GM23338 (cell line): ENCODE results near the gene HSPG2. TPM values are rescaled to one million over a fixed set of nuclear protein-coding genes. Genes with fewer than 3 reads are reported as not detected.

ENCODE experiments used
- ATAC-seq: fragments of 200-7000 bp; cut with Tn5 transposase; 3 replicates; pipeline ENCODE4 v1.9.1; 2020
- DNase-seq: peaks from one replicate; pipeline ENCODE4 v3.0.0-alpha.2; 2015; ENCODE audit warnings: low spot score
- H2AFZ ChIP-seq: fragments of 200-600 bp; sonication (generic); 2 replicates; pipeline ENCODE4 v1.8.0; 2016; ENCODE audit warnings: antibody characterized with exemption, mild to moderate bottlenecking, moderate library complexity
- H3F3A ChIP-seq: fragments of 200-600 bp; sonication (generic); replicated peaks from 2 replicates; pipeline ENCODE4 v1.8.0; 2017; ENCODE audit warnings: antibody characterized with exemption, mixed run types, low read depth
- H3K27ac ChIP-seq: fragments of 200-600 bp; sonication (generic); 2 replicates; pipeline ENCODE4 v1.6.1; 2016; ENCODE audit warnings: low read depth
- H3K27me3 ChIP-seq: fragments of 200-600 bp; sonication (generic); 2 replicates; pipeline ENCODE4 v1.8.0; 2016; ENCODE audit warnings: mild to moderate bottlenecking, mixed run types, moderate library complexity; ENCODE audit not compliant: insufficient read depth
- H3K36me3 ChIP-seq: fragments of 200-600 bp; sonication (generic); 2 replicates; pipeline ENCODE4 v1.8.0; 2016; ENCODE audit warnings: mild to moderate bottlenecking; ENCODE audit not compliant: insufficient read depth
- H3K4me1 ChIP-seq: fragments of 200-600 bp; sonication (generic); 2 replicates; pipeline ENCODE4 v1.8.0; 2016; ENCODE audit warnings: mild to moderate bottlenecking, moderate library complexity; ENCODE audit not compliant: insufficient read depth
- H3K4me2 ChIP-seq: fragments of 200-600 bp; sonication (generic); 2 replicates; pipeline ENCODE4 v1.7.1; 2017; ENCODE audit warnings: mixed run types
- H3K4me3 ChIP-seq: fragments of 200-600 bp; sonication (generic); 2 replicates; pipeline ENCODE4 v1.6.1; 2016; ENCODE audit warnings: mixed run types
- H3K79me2 ChIP-seq: fragments of 200-600 bp; sonication (generic); replicated peaks from 2 replicates; pipeline ENCODE4 v1.8.0; 2017; ENCODE audit warnings: mild to moderate bottlenecking; ENCODE audit not compliant: insufficient read depth
- H3K9me2 ChIP-seq: fragments of 200-600 bp; sonication (generic); 2 replicates; pipeline ENCODE4 v1.8.0; 2017; ENCODE audit not compliant: insufficient read depth
- H4K20me1 ChIP-seq: fragments of 200-600 bp; sonication (generic); replicated peaks from 2 replicates; pipeline ENCODE4 v1.8.0; 2017; ENCODE audit warnings: mild to moderate bottlenecking; ENCODE audit not compliant: insufficient read depth
- H3K27ac Mint-ChIP-seq: 2 replicates; pipeline ENCODE4 v1.8.0; 2020; ENCODE audit warnings: inconsistent platforms, mild to moderate bottlenecking, moderate library complexity, mixed read lengths
- H3K27me3 Mint-ChIP-seq: 3 replicates; pipeline ENCODE4 v1.8.0; 2022; ENCODE audit warnings: low read depth, mild to moderate bottlenecking, moderate library complexity, mixed read lengths, inconsistent platforms; ENCODE audit not compliant: insufficient read depth, poor library complexity
- H3K36me3 Mint-ChIP-seq: 3 replicates; pipeline ENCODE4 v1.8.0; 2021; ENCODE audit warnings: low read depth, mild to moderate bottlenecking, inconsistent platforms, moderate library complexity, mixed read lengths
- H3K4me1 Mint-ChIP-seq: 3 replicates; pipeline ENCODE4 v1.8.0; 2020; ENCODE audit warnings: mild to moderate bottlenecking, inconsistent platforms, mixed read lengths
- H3K4me3 Mint-ChIP-seq: 3 replicates; pipeline ENCODE4 v1.8.0; 2021; ENCODE audit warnings: moderate library complexity, mild to moderate bottlenecking, inconsistent platforms, mixed read lengths
- H3K9me3 Mint-ChIP-seq: 3 replicates; pipeline ENCODE4 v1.8.0; 2020; ENCODE audit warnings: moderate library complexity, mild to moderate bottlenecking, inconsistent platforms, mixed read lengths
- CREB1 ChIP-seq: fragments of 250-450 bp; sonication (Bioruptor Pico); IDR thresholded peaks from 2 replicates; pipeline ENCODE4 v1.5.0; 2020; ENCODE audit warnings: low read depth, mild to moderate bottlenecking, moderate library complexity
- EZH2 ChIP-seq: fragments of 200-600 bp; sonication (generic); IDR thresholded peaks from one replicate; pipeline ENCODE4 v1.8.0; 2017; ENCODE audit warnings: antibody characterized with exemption, mild to moderate bottlenecking, low read depth; ENCODE audit not compliant: unreplicated experiment
- EZH2phosphoT487 ChIP-seq: fragments of 200-600 bp; sonication (generic); IDR thresholded peaks from one replicate; pipeline ENCODE4 v1.8.1; 2018; ENCODE audit warnings: antibody characterized with exemption; ENCODE audit not compliant: unreplicated experiment
- JUNB ChIP-seq: IDR thresholded peaks from one replicate; pipeline ENCODE4 v1.6.1; 2016; ENCODE audit warnings: antibody characterized with exemption; ENCODE audit not compliant: unreplicated experiment
- NANOG ChIP-seq: IDR thresholded peaks from 2 replicates; pipeline ENCODE4 v1.6.1; 2016; ENCODE audit warnings: antibody characterized with exemption, borderline replicate concordance
- POLR2AphosphoS5 ChIP-seq: IDR thresholded peaks from 2 replicates; pipeline ENCODE4 v1.6.1; 2016; ENCODE audit warnings: antibody characterized with exemption, low read depth
- STAT1 ChIP-seq: IDR thresholded peaks from one replicate; pipeline ENCODE4 v1.6.1; 2016; ENCODE audit warnings: antibody characterized with exemption; ENCODE audit not compliant: unreplicated experiment
- ZNF114 ChIP-seq: fragments of 250-450 bp; sonication (Bioruptor Pico); IDR thresholded peaks from 2 replicates; pipeline ENCODE4 v1.5.0; 2020; ENCODE audit warnings: mild to moderate bottlenecking, moderate library complexity
- ZNF331 ChIP-seq: fragments of 250-450 bp; sonication (Bioruptor Pico); IDR thresholded peaks from 2 replicates; pipeline ENCODE4 v1.5.0; 2020; ENCODE audit warnings: low read depth, mild to moderate bottlenecking, moderate library complexity
- polyA plus RNA-seq: library from polyadenylated mRNA; unstranded; fragments of >200 nt; fragmentation: Nextera tagmentation; extraction: Ambion mirVana; gene quantifications from 2 replicates; pipeline ENCODE4 v1.2.1, GENCODE V29; 2016
- total RNA-seq: library from RNA; depleted of rRNA; stranded (reverse); fragments of >200 nt; shearing (Covaris generic); gene quantifications from 2 replicates; pipeline ENCODE4 v1.2.3, GENCODE V29; 2014
- TF ChIP-seq, protein P1 (sequence below): IDR thresholded peaks from one replicate; pipeline ENCODE4 v1.6.1; 2018; ENCODE audit warnings: antibody characterized with exemption; ENCODE audit not compliant: unreplicated experiment
- TF ChIP-seq, protein P2 (sequence below), 2 experiments: fragments of 200-600 bp in 1 of 2; sonication (generic) in 1 of 2; conservative IDR thresholded peaks; 2 replicates each; pipeline versions ENCODE4 v1.5.1 to v1.6.1; 2016 to 2017; ENCODE audit warnings: antibody characterized with exemption in 2 of 2, low read depth in 2 of 2, mild to moderate bottlenecking in 2 of 2, moderate library complexity in 1 of 2
- TF ChIP-seq, protein P3 (sequence below): fragments of 250-450 bp; sonication (Bioruptor Pico); IDR thresholded peaks from 2 replicates; pipeline ENCODE4 v1.5.0; 2020; ENCODE audit warnings: mild to moderate bottlenecking, moderate library complexity
- TF ChIP-seq, protein P4 (sequence below): IDR thresholded peaks from 2 replicates; pipeline ENCODE4 v1.6.1; 2016; ENCODE audit warnings: antibody characterized with exemption

The HSPG2 gene
- total and polyA plus RNA-seq, 2 experiments from 2014 or later: 14.9 to 70.8 TPM

DNA sequence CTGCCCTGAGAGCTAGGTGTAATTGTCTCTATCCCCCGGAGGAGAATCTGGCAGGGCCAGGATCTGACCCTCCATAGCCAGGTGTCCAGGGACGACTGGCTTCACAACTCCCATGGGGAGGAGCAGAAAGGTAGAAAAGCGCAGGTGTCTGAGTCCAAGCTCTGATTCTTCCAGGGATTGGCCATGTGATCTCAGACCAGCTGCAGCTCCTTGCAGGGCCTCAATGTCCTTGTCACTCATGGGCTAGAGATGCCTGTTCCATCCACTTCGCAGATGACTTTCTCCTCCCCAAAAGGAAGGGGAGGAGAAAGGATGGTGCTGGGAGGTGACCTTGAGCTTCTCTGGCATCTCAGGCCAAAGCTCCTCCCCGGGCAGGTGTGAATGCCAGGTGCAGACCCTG, 22.7 kb downstream of the HSPG2 start:
- H3K27ac ChIP-seq: peak overlapping the region; percentile 90; the same call in 1 of the 2 replicates
- Mint-ChIP-seq H3K4me3 (no peak overlapping the region), H3K36me3 (peaks cover 3% of the 10 kb centered on the region; the same call in 2 of the 3 replicates), H3K9me3 (no peaks in the 10 kb centered on the region), H3K27ac (peak overlapping the region; percentile 13; the same call in 1 of the 2 replicates), H3K27me3 (peaks cover 2% of the 10 kb centered on the region), H3K4me1 (peaks cover 53% of the 10 kb centered on the region)
- no peaks in the 10 kb centered on the region for H3K27me3 ChIP-seq
- H3K4me1 ChIP-seq: peaks cover 38% of the 10 kb centered on the region
- peaks cover 8% of the 10 kb centered on the region; the same call in 1 of the 2 replicates for H4K20me1 ChIP-seq
- no peak overlapping the region for H2AFZ ChIP-seq
- ATAC-seq: no peak
- DNase-seq: no peak
- H3K79me2 ChIP-seq: 0 out of 2 replicates have a peak, but pooled peaks cover 7% of the 10 kb centered on the region
- TF ChIP-seq EZH2phosphoT487 (no peak), ZNF331 (no peak), POLR2AphosphoS5 (no peak), STAT1 (no peak), NANOG (no peak), JUNB (no peak), EZH2 (no peak), CREB1 (CRISPR knock-in tag) (no peak), ZNF114 (CRISPR knock-in tag) (no peak)
- TF ChIP-seq, protein P1, sequence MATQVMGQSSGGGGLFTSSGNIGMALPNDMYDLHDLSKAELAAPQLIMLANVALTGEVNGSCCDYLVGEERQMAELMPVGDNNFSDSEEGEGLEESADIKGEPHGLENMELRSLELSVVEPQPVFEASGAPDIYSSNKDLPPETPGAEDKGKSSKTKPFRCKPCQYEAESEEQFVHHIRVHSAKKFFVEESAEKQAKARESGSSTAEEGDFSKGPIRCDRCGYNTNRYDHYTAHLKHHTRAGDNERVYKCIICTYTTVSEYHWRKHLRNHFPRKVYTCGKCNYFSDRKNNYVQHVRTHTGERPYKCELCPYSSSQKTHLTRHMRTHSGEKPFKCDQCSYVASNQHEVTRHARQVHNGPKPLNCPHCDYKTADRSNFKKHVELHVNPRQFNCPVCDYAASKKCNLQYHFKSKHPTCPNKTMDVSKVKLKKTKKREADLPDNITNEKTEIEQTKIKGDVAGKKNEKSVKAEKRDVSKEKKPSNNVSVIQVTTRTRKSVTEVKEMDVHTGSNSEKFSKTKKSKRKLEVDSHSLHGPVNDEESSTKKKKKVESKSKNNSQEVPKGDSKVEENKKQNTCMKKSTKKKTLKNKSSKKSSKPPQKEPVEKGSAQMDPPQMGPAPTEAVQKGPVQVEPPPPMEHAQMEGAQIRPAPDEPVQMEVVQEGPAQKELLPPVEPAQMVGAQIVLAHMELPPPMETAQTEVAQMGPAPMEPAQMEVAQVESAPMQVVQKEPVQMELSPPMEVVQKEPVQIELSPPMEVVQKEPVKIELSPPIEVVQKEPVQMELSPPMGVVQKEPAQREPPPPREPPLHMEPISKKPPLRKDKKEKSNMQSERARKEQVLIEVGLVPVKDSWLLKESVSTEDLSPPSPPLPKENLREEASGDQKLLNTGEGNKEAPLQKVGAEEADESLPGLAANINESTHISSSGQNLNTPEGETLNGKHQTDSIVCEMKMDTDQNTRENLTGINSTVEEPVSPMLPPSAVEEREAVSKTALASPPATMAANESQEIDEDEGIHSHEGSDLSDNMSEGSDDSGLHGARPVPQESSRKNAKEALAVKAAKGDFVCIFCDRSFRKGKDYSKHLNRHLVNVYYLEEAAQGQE: no peak
- TF ChIP-seq, protein P2, sequence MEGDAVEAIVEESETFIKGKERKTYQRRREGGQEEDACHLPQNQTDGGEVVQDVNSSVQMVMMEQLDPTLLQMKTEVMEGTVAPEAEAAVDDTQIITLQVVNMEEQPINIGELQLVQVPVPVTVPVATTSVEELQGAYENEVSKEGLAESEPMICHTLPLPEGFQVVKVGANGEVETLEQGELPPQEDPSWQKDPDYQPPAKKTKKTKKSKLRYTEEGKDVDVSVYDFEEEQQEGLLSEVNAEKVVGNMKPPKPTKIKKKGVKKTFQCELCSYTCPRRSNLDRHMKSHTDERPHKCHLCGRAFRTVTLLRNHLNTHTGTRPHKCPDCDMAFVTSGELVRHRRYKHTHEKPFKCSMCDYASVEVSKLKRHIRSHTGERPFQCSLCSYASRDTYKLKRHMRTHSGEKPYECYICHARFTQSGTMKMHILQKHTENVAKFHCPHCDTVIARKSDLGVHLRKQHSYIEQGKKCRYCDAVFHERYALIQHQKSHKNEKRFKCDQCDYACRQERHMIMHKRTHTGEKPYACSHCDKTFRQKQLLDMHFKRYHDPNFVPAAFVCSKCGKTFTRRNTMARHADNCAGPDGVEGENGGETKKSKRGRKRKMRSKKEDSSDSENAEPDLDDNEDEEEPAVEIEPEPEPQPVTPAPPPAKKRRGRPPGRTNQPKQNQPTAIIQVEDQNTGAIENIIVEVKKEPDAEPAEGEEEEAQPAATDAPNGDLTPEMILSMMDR (conservative IDR thresholded peaks at IDR 0.05; ENCODE audit: low read depth in 2 of 2): no peak
- TF ChIP-seq, protein P3, sequence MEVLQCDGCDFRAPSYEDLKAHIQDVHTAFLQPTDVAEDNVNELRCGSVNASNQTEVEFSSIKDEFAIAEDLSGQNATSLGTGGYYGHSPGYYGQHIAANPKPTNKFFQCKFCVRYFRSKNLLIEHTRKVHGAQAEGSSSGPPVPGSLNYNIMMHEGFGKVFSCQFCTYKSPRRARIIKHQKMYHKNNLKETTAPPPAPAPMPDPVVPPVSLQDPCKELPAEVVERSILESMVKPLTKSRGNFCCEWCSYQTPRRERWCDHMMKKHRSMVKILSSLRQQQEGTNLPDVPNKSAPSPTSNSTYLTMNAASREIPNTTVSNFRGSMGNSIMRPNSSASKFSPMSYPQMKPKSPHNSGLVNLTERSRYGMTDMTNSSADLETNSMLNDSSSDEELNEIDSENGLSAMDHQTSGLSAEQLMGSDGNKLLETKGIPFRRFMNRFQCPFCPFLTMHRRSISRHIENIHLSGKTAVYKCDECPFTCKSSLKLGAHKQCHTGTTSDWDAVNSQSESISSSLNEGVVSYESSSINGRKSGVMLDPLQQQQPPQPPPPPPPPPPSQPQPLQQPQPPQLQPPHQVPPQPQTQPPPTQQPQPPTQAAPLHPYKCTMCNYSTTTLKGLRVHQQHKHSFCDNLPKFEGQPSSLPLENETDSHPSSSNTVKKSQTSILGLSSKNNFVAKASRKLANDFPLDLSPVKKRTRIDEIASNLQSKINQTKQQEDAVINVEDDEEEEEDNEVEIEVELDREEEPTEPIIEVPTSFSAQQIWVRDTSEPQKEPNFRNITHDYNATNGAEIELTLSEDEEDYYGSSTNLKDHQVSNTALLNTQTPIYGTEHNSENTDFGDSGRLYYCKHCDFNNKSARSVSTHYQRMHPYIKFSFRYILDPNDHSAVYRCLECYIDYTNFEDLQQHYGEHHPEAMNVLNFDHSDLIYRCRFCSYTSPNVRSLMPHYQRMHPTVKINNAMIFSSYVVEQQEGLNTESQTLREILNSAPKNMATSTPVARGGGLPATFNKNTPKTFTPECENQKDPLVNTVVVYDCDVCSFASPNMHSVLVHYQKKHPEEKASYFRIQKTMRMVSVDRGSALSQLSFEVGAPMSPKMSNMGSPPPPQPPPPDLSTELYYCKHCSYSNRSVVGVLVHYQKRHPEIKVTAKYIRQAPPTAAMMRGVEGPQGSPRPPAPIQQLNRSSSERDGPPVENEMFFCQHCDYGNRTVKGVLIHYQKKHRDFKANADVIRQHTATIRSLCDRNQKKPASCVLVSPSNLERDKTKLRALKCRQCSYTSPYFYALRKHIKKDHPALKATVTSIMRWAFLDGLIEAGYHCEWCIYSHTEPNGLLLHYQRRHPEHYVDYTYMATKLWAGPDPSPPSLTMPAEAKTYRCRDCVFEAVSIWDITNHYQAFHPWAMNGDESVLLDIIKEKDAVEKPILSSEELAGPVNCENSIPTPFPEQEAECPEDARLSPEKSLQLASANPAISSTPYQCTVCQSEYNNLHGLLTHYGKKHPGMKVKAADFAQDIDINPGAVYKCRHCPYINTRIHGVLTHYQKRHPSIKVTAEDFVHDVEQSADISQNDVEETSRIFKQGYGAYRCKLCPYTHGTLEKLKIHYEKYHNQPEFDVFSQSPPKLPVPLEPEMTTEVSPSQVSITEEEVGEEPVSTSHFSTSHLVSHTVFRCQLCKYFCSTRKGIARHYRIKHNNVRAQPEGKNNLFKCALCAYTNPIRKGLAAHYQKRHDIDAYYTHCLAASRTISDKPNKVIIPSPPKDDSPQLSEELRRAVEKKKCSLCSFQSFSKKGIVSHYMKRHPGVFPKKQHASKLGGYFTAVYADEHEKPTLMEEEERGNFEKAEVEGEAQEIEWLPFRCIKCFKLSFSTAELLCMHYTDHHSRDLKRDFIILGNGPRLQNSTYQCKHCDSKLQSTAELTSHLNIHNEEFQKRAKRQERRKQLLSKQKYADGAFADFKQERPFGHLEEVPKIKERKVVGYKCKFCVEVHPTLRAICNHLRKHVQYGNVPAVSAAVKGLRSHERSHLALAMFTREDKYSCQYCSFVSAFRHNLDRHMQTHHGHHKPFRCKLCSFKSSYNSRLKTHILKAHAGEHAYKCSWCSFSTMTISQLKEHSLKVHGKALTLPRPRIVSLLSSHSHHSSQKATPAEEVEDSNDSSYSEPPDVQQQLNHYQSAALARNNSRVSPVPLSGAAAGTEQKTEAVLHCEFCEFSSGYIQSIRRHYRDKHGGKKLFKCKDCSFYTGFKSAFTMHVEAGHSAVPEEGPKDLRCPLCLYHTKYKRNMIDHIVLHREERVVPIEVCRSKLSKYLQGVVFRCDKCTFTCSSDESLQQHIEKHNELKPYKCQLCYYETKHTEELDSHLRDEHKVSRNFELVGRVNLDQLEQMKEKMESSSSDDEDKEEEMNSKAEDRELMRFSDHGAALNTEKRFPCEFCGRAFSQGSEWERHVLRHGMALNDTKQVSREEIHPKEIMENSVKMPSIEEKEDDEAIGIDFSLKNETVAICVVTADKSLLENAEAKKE (CRISPR knock-in tag): no peak
- TF ChIP-seq, protein P4, sequence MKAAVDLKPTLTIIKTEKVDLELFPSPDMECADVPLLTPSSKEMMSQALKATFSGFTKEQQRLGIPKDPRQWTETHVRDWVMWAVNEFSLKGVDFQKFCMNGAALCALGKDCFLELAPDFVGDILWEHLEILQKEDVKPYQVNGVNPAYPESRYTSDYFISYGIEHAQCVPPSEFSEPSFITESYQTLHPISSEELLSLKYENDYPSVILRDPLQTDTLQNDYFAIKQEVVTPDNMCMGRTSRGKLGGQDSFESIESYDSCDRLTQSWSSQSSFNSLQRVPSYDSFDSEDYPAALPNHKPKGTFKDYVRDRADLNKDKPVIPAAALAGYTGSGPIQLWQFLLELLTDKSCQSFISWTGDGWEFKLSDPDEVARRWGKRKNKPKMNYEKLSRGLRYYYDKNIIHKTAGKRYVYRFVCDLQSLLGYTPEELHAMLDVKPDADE: no peak
- H3K9me2 ChIP-seq: no peaks in the 10 kb centered on the region
- H3K4me2 ChIP-seq: no peak overlapping the region
- H3K4me3 ChIP-seq: no peak overlapping the region
- H3F3A ChIP-seq: 0 out of 2 replicates have a peak, but pooled peaks cover 6% of the 10 kb centered on the region
- H3K36me3 ChIP-seq: no peaks in the 10 kb centered on the region
